ENCODE data around the gene PPP1R14B.

PPP1R14B gene

DNA sequence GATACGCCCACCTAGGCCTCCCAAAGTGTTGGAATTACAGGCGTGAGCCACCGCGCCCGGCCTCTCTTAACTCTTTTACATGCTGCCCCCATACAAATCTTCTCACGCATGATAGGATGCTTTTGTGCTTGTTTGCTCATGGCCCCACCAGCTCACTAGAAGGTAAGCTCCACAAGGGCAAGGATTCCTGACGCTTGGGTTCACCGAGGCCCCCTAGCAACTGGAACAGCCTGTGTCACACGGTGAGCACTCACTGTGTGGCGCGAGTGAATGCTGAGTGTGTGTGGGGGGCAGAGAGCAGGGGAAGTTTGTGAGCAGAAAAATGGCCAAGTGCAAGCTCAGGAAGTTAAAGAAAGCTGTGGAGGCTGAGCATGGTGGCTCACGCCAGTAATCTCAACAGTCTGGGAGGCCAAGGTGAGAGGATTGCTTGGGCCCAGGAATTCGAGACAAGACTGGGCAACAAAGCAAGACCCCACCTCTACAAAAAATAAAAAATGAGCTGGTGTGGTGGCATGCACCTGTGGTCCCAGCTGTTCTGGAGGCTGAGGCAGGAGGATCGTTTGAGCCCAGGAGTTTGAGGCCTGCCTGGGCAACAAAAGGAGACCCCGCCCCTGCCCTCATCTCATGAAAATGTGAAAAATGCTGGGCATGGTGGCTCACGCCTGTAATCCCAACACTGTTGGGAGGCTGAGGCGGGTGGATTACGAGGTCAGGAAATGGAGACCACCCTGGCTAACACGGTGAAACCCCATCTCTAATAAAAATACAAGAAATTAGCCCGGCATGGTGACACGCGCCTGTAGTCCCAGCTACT lies 35.4 kb upstream of the PPP1R14B start:
- DNase-seq: no peak

- no peak for DNase-seq
These were observed 31.9 kb upstream of the PPP1R14B start for GRCh38 chr11:64278576-64279190.

DNA sequence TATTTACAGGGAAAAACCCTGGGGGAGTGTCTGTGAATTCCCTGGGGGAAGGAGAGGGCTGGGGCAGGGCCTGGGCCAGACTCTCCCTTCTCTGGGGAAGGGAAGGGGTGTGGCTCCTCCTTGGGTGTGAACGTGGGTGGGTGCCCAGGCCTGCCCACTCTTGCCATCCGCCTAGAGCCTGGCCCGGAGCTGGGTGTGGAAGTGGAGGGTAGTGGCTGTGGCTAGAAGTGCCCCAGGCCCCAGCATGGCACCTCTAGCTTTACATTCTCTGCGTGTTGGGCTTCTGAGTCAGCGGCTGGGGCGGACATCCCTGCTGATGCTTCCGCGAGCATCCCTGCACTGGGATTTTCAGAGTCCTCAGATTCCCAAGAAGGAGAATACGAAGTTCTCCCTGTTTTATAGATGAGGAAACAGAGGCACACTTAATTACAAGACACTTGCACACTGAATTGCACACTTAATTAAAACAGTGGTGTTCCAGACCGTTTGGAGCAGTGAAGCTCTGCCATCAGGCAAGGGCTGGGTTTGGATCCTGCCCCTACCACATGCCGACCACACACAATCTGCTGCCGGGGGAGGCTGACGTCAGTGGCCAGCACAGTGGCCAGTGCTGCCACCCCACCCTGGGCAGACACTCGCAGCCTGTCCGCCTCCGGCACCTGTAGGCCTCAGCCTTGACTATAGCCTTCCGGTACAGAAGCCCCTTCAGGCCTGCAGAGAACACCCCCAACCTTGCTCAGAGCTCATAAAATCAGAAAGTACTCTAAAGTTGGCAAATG lies 30.1 kb upstream of the PPP1R14B start:
- DNase-seq: no peak

DNA sequence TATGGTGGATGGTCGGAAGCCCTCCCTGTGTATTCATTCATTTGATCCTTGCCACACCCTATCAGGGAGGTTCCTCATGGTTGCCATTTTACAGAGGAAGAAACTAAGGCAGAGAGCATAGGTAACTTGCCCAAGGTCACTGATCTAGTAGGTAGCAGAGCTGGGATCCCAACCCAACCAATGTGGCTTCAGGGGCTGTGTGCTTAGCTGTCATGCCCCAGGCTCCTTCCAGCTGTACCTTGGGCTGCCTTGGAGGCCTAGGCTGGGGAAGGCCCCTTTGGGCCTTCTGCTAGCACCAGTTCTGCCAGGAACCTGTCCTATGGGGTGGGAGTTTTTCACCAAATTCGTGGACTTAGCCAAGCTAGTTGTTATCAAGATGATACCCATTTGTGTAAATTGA lies 29.1 kb upstream of the PPP1R14B start:
- no peak for DNase-seq

- no peak for DNase-seq
These were observed 28.5 kb upstream of the PPP1R14B start for GRCh38 chr11:64275031-64275800.

- peak; percentile 99 for DNase-seq
These were observed 22.9 kb upstream of the PPP1R14B start for GRCh38 chr11:64269540-64270220.

DNA sequence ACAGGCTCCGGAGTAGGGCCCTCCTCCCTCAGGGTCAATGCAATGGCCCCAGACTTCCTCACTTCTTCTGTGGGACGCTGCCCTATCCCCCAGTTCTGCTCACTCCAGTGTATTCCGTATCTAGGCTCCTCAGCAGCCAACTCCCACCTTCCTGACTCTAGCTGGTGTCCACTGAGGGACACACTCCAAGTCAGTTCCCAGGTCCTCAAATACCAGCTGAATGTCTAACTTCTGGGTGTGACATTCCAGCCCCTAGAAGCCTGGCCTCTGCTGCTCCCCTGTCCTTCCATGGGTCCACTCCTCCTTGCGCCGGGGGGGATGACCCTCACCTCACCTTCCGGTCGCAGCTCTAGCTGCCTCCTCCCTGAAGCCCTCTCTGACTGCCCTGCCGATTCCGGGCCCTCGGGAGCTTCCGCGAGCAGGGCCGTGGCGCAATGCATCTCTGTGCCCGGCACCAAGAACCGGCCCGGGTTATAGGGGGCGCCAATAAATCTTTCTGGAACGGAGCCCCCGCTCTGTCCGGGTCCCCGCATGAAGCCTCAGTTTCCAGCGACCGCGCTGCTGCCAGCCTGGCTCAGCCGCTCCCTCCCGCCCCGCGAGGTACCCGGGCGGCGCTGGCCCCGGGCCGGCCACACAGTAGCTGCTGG lies 22.3 kb upstream of the PPP1R14B start:
- no peak for DNase-seq

DNA sequence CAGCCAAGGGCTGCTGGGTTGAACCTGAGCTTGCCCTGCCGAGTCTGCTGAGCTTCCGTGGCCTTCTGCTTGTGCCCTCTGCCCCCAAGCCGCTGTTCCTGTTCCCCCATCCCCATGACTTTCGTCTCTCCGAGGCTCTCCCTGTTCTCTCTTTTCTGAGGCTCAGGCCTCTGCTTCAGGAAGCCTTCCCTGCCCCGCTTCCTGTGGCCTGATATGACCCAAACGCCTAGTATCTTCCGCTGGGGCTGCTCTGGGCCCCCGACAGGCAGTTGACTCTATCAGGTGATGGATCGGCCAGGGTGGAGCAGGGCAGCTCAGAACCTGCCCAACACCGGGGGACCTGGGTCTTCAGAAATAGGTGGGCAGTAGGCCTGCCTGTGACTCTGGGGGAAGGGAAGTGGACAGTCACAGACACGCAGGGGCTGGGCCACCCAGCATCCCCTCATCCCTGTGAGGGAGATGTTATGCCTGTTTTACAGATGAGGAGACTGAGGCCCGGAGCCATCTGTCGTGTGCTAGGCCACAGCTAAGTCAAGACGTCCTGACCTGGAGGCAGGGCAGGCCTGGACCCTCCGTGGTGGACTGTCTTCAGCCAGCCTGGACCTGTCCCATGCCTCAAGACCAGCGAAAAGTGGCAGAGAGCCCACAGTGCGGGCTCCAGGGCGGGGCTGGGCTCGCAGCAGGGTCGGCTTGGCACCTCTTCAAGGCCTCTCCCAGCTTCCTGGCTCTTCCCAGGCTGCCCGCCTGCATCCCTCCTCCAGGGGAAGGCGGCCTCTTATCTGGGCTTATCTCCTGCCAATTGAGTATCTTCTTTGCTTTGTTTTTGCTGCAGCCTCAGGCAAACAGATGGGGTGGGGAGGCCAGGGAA lies 21.5 kb upstream of the PPP1R14B start:
- DNase-seq: no peak

DNA sequence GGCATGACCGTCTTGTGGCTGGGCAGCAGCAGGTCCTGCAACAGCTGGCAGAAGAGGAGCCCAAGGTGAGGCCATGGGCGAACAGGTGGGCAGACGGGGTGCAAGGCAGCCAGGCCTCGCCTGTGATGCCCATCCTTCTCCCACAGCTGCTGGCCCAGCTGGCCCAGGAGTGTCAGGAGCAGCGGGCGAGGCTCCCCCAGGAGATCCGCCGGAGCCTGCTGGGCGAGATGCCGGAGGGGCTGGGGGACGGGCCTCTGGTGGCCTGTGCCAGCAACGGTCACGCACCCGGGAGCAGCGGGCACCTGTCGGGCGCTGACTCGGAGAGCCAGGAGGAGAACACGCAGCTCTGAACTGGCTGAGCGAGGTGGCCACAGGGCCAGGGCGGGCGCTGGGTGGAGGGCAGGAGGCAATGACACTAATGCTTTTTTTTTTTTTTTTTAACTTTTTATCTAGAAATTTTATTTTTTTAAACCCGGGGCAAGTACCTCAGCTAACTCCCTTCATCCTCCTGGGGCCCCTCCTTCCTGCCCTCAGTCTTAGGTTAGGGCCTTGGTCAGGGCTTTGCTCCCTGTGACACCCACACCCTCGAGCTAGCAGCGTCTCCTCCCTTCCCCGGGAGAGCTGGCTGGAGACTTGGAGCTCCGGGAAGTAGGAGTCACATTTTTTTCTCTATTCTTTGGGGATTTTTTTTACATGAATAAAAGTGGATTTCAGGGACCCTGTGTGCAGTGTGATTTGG lies 20.6 kb upstream of the PPP1R14B start:
- no peak for DNase-seq

GRCh38 chr11:64266339-64266738 lies 19.6 kb upstream of the PPP1R14B start:
- DNase-seq: no peak

- DNase-seq: no peak
These were observed 18.7 kb upstream of the PPP1R14B start for GRCh38 chr11:64265176-64266160.

GRCh38 chr11:64264371-64264852 lies 17.7 kb upstream of the PPP1R14B start:
- no peak for DNase-seq

- no peak for DNase-seq
These were observed 17.2 kb upstream of the PPP1R14B start for GRCh38 chr11:64263947-64264317.

- DNase-seq: no peak
These were observed 16.5 kb upstream of the PPP1R14B start for GRCh38 chr11:64263021-64263946.

DNA sequence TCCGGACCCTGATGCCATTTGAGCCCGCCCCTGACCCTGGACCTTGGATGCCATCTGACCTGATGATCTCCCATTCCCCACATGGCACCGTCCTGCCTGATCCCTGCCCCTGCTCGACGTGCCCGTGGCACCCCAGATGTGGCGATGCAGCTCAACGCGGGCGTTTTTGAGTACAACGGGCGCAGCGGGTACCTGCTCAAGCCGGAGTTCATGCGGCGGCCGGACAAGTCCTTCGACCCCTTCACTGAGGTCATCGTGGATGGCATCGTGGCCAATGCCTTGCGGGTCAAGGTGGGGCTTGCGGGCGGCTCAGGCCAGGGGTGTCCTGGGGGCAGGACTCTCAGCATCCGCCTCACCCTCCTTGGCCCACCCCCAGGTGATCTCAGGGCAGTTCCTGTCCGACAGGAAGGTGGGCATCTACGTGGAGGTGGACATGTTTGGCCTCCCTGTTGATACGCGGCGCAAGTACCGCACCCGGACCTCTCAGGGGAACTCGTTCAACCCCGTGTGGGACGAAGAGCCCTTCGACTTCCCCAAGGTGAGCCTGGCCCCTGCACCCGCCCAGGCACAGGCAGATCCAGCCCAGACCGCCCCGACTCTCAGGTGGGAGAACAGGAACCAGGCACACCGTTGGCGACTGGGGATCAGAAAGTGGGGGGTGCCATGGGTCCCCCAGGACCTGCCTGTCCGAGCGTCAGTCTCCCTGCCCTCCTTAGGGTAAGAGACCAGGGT lies 15.7 kb upstream of the PPP1R14B start:
- DNase-seq: no peak

DNA sequence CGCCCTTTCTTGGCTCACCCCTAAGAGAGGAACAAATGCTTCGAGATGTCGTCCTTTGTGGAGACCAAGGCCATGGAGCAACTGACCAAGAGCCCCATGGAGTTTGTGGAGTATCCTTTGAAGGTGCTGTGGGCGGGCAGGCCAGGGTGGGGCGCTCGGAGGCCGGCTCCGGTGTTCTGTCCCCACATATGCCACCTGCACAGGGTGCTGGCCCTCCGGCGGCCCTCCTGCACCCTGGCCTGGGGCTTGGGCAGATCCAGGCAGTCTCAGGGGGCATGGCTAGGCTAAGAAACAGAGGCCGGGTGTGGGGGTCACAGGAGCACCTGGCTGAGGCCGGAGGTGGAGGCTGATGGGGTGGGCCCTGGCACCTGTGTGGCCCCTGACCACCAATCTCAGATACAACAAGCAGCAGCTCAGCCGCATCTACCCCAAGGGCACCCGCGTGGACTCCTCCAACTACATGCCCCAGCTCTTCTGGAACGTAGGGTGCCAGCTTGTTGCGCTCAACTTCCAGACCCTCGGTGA lies 14.9 kb upstream of the PPP1R14B start:
- no peak for DNase-seq
